Fibroblast of gingiva (primary cell): ENCODE data around the gene HFM1.
"Not testable (repeated sequence)": the region's sequence is repeated elsewhere in the genome, so short reads cannot be mapped to it uniquely, and the experiment has no call there.

ENCODE experiments used
- DNase-seq: peaks from one replicate; pipeline ENCODE4 v3.0.0-alpha.2; 2011; ENCODE audit warnings: low read depth

Gene HFM1

DNA sequence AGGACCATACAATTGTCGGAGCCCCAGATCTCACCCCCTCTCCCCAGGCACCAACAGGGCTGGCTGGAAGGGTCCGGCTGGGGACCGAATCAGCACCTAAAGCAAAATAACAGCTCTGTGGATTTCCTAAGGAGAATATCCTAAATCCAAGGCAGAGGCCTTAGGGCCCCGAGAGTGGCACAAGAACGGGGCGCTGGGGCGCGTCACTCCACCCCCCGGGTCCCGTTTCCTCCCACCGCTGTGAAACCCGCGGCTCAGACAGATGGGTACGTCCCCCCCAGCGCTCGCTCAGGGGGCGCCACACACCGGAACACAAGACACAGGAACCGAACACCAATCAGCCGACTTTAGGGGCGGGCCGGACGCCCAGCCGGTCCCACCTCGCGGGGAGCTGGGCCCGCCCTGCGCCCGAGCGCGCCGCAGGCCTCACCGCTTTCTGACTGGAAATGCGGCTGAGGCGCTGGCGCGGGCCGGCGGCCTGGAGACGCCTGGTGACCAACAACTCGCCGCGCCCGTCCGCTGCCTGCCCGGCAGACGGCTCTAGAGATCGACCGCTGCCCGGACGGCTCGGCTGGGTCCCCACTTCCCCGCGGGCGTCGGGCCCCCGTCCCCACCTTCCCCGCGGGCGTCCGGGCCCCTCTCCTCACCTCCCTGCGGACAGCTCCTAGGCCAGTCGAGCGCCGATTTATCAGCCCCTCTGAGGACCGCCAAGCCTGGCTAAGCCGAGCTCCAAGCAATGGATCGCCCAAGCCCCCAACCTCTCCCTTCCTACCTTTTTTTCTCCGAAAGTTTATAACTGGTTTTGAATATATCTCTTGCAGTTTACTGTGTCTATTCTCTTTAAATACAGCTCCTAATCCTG is at the start of gene HFM1:
Gene HFM1 (minus strand): TSS at position 687 of the 862 bp plus-strand sequence. CDS start 3,755 bp downstream, outside the sequence.
- peak; percentile 69 for DNase-seq

GRCh38 chr1:91454136-91454535 is 49.5 kb upstream of the HFM1 start:
- no peak for DNase-seq

GRCh38 chr1:91450260-91450659 is 45.6 kb upstream of the HFM1 start:
- peak; percentile 85 for DNase-seq

- DNase-seq, result not testable (repeated sequence)
Measured at GRCh38 chr1:91447782-91448181, 43.1 kb upstream of the HFM1 start.

- DNase-seq, result not testable (repeated sequence)
Measured at GRCh38 chr1:91441980-91442379, 37.3 kb upstream of the HFM1 start.

DNA sequence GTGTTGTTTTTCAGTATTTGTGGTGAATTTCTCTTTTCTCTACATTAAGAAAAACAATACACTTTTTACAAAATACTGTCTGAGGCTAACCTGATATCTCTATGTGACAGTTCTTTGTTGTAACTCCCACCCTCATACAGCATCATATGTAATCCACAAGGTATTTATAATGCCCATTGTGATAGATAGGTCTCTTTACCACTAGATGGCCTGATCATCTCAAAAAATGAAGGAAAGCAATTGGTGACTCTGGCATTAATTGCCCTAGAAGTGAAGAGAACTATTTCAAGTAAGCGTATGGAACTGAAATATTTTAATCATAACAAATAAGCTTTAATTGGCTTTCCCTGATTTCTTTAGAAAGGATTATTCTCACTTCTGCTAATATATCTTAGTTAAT is 36.2 kb upstream of the HFM1 start:
- peak; percentile 25 for DNase-seq

- DNase-seq, result no peak
Measured at GRCh38 chr1:91439016-91439415, 34.4 kb upstream of the HFM1 start.

DNA sequence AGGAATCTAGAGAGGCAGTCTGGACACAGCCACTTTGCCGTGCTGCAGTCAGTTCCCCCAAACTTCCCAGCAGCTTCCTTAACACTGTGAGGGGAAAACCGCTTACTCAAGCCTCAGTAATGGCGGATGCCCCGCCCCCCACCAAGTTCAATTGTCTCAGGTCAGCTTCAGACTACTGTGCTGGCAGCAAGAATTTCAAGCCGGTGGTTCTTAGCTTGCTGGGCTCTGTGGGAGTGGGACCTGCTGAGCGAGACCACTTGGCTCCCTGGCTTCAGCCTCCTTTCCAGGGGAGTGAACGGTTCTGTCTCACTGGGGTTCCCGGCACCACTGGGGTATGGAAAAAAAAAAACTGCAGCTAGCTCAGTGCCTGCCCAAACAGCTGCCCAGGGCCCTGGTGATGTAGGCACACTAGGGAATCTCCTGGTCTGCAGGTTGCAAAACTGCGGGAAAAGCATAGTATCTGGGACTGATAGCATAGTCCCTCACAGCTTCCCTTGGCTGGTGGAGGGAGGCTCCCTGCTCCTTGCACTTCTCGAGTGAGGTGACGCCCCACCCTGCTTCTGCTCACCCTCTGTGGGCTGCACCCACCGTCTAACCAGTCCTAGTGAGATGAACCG is 23.7 kb upstream of the HFM1 start:
- DNase-seq, result no peak

- no peak for DNase-seq
Measured at GRCh38 chr1:91427741-91428140, 23.1 kb upstream of the HFM1 start.

GRCh38 chr1:91422523-91422922 is 17.9 kb upstream of the HFM1 start:
- not testable (repeated sequence) for DNase-seq

DNA sequence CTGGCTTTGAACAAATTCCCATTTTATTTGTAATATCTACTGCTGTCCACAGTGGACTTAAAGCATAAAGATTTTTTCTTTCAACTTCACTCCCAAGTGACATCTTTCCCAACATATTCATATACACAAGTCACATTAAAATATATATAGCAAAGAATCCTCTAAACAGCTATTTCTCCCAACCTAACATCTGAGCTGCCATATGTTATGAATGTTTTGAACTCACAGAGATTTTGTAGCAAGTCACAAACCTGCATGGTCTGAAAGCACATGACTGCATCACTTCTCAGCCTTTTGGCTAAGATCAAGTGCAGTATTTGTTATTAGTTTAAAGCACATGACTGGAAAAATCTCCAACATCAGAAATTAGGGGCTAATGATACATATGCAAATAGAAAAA is 7.7 kb upstream of the HFM1 start:
- no peak for DNase-seq

- no peak for DNase-seq
Measured at GRCh38 chr1:91406773-91407389, 2.2 kb upstream of the HFM1 start.

- peak; percentile 12 for DNase-seq
Measured at GRCh38 chr1:91402023-91402422, 2.6 kb downstream of the HFM1 start.

DNA sequence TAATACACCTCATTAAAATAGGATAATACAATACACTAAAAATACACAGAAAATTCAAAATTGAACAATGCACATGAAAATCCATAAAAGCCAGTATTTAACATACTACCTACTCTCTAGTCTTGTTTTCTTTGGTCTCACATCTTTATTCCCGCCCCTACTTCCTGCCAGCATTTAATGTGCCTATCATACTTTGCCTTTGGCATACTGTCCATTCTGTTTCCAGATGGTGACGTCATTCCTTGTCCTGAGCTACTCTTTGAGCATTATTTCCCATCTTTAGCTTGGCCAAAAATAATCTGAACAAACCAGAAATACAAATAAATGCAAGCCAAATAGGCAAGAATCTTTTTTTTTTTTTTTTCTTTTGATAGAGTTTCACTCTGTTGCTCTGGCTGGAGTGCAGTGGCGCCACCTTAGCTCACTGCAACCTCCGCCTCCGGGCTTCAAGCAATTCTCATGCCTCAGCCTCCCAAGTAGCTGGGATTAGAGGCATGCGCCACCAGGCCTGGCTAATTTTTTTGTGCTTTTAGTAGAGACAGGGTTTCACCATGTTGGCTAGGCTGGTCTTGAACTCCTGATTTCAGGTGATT is 4.4 kb downstream of the HFM1 start:
- no peak for DNase-seq

- DNase-seq, result no peak
Measured at GRCh38 chr1:91398291-91398690, 6.3 kb downstream of the HFM1 start.

GRCh38 chr1:91397605-91398004 is 7.0 kb downstream of the HFM1 start:
- no peak for DNase-seq

- DNase-seq, result no peak
Measured at GRCh38 chr1:91393042-91393441, 11.6 kb downstream of the HFM1 start.

DNA sequence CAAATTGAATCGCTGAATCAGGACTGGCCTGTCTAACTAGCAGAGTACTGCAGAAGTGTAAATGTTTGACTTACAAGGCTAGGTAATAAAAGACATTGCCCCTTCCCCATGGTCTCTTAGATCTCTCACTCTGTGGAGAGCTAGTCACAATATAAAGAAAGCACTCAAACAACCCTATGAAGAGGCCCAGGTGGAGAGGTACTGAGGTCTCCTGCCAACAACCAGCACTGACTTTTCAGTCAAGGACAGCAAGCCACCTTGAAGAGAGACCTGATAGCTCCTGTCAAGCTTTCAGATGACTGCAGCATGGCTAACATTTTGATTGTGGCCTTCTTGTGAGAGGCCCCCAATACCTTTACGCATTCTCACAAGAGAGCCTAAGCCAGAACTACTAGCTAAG is 18.5 kb downstream of the HFM1 start:
- no peak for DNase-seq

GRCh38 chr1:91383456-91383855 is 21.2 kb downstream of the HFM1 start:
- DNase-seq, result peak; percentile 73

DNA sequence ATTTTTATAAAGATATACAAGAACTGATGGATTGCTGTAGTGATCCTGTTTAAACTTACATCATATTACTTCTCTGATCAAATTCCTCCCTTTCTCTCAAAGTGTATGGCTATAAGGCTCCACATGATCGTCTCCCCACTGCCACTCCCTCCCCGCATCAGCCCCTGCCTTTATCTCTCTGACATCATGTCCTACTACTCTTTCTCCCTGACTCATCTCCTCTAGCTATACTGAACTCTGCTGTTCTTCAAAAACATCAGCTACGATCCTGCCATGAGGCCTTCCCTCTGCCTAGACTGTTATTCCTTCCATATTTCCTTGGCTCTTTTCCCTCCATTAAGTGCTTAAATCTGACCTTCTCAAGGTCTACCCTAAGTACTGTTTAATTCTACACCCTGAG is 22.8 kb downstream of the HFM1 start:
- DNase-seq, result no peak

DNA sequence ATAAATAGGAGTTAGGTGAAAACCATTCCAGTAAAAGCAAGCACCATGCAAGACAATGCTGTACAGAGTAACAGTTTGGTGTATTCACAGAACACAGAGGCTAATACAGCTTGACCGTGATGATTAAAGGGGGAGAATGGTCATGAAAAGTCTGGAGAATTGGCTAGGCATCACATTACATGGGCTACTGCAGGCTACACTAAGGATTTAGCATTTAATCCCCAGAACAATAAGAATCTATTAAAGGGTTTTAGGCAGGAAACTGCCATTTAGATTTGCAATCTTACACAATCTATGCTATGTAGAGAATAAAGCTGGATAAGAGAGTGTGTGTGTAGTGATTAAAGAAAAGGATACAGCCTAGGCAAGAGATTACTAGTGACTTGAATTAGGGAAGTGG is 30.6 kb downstream of the HFM1 start:
- no peak for DNase-seq

DNA sequence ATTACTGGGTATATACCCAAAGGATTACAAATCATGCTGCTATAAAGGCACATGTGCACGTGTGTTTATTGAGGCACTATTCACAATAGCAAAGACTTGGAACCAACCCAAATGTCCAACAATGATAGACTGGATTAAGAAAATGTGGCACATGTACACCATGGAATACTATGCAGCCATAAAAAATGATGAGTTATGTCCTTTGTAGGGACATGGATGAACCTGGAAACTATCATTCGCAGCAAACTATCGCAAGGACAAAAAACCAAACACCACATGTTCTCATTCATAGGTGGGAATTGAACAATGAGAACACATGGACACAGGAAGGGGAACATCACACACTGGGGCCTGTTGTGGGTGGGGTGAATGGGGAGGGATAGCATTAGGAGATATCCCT is 32.4 kb downstream of the HFM1 start:
- DNase-seq, result not testable (repeated sequence)

- no peak for DNase-seq
Measured at GRCh38 chr1:91349524-91349923, 55.1 kb downstream of the HFM1 start.
